GM12864 (cell line): ENCODE data around the gene L3MBTL3.

Experiments
- DNase-seq: peaks from one replicate; pipeline ENCODE4 v3.0.0-alpha.2; 2011; ENCODE audit warnings: low read depth
- H3K4me3 ChIP-seq: 2 replicates; pipeline ENCODE4 v1.5.1; 2011; ENCODE audit warnings: mild to moderate bottlenecking, low read depth, low read length, control low read depth
- CTCF ChIP-seq: IDR thresholded peaks from 2 replicates; pipeline ENCODE4 v1.5.1; 2011; ENCODE audit warnings: low read depth, mild to moderate bottlenecking, moderate library complexity, low read length, control low read depth, inconsistent platforms; ENCODE audit errors: missing control alignments

The L3MBTL3 gene

GRCh38 chr6:130176378-130176777 lies 158.0 kb downstream of the L3MBTL3 start:
- TF ChIP-seq CTCF, result no peak
- DNase-seq, result no peak
- no peak overlapping the region for H3K4me3 ChIP-seq

DNA sequence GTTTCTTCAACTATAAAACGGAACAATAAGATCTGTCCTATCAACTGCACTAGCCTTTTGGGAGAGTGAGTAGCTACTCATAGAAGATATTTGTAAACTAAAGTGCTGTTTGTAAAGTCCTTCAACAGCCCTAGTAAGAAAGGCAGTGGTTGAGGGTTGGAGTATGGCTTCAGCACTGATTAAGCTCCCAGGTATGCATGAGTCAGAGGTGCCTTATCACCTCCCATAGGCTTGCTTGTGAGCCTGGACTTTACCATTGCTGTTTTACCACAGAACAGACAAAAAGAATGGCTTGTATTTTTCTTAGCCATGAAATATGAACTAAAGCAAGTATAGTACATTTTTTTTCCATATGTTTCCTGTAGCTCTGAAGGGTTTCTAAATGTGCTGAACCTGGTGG lies 160.3 kb downstream of the L3MBTL3 start:
- no peak for TF ChIP-seq CTCF
- no peak overlapping the region for H3K4me3 ChIP-seq
- no peak for DNase-seq

DNA sequence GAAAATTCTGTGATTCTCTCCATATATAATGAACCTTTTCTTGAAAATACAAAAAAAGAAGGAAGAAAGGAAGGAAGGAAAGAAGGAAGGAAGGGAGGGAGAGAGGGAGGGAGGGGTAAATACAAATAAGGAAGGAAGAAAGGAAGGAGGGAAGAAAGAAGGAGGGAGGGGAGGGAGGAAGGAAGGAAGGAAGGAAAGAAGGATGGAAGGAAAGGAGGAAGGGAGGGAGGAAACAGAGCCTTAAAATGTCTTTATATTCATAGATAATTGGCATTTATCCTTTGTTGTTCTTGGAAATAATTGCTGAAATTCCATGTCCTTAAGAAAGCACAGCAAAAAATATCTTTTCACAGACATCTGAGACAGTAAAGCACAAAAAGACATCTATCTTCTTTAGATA lies 164.1 kb downstream of the L3MBTL3 start:
- no peak overlapping the region for H3K4me3 ChIP-seq
- no peak for TF ChIP-seq CTCF
- no peak for DNase-seq

DNA sequence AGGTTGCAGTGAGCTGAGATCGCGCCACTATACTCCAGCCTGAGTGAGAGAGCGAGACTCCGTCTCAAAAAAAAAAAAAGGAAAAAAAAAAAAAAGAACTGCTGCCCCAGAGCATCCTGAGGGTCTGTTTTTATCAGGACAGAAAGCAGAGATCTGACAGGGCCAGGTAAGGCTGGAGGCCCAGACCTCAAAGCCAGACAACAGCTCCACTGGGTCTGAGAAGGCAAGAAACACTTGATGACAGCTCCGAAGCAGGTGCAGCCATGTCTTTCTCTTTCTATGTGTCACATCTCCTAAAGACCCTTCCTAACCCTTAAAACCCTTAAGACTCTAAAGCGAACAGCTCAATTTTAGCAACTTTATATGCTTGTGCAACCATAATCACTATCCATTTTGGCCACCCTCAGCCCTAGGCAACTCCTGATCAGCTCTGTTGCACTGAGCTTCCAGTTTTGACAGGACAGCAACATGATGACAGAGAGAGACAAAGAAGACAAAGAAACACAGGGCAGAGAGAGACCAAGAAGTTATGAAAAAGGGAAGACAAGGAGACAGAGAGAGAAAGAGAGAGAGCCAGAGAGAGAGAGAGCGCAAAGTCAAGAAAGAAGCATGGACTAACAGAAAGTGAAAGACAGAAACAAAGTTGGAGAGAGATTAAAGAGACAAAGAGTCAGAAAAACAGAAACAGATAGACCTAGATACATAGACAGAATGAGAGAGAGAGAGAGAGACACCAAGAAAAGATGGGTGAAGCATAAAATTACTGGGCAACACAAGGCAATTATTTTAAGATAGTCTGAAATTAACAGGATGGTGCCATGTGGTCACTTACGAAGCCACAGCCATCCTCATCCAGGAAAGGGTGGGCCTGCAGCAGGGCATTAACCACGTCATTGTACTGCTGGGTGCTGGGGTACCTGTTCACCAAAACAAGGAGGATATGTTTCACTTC lies 165.2 kb downstream of the L3MBTL3 start:
- no peak overlapping the region for H3K4me3 ChIP-seq
- DNase-seq, result no peak
- no peak for TF ChIP-seq CTCF

DNA sequence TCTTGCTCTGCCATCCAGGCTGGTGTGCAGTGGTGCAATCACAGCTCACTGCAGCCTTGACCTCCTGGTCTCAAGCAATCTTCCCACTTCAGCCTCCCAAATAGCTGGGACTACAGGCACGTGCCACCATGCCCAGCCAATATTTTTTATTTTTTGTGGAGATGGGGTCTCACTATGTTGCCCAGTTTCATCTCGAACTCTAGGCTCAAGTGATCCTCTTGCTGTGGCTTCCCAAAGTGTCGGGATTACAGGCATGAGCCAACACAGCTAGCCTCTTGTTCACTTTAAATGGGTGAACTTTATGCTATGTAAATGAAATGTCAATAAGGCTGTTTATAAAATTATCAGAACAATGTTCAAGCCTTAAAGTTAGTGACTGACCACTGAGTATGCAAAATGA lies 167.3 kb downstream of the L3MBTL3 start:
- no peak for DNase-seq
- TF ChIP-seq CTCF, result no peak
- no peak overlapping the region for H3K4me3 ChIP-seq

GRCh38 chr6:130187335-130188206 lies 169.2 kb downstream of the L3MBTL3 start:
- DNase-seq, result no peak
- no peak for TF ChIP-seq CTCF
- no peak overlapping the region for H3K4me3 ChIP-seq
